ENCODE measurements around the gene LRRC26.
"Not testable (repeated sequence)": the region's sequence is repeated elsewhere in the genome, so short reads cannot be mapped to it uniquely, and the experiment has no call there.

Gene LRRC26

DNA sequence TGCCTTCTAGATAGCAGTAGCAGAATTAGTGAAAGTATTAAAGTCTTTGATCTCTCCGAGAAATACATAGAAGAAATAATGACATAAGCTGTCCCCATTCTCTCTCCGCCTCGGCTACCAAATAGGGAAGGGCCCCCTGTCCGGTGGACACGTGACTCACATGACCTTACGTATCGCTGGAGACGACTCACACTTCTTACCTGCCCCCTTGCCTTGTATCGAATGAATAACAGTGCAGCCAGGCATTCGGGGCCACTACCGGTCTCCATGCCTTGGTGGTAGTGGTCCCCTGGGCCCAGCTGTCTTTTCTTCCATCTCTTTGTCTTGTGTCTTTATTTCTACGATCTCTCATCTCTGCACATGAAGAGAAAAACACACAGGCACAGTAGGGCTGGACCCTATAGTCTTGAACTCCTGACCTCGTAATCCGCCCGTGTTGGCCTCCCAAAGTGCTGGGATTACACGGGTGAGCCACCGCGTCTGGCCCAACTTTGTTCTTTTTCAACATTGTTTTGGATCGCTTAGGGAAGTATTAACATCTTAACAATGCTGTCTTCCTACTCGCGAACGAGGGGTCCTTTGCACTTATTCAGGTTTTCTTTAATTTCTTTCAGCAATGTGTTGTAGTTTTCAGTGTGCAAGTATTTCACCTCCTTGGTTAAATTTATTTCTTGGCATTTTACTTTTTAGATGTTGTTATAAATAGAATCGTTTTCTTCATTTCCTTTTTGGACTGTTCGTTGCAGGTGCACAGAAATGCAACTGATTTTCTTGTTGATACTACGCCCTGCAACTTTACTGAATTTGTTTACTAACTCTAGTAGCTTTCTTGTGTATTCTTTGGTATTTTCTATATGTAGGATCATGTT lies 47.7 kb downstream of the LRRC26 start:
- DNase-seq (ENCODE audit: extremely low read depth in 1 of 2, low read depth in 1 of 2): not testable (repeated sequence)

Measured in activated CD8-positive, alpha-beta memory T cell treated with anti-CD3 and anti-CD28 coated beads for 1 hour (primary cell).